ENCODE results near the gene TNFRSF8. TPM values are rescaled to one million over a fixed set of nuclear protein-coding genes. Genes with fewer than 3 reads are reported as not detected.
A peak's percentile ranks its signal among the peaks of the same experiment; 100 is the strongest.

Gene TNFRSF8
- total RNA-seq, 3 donors from 2014 or later (not counting 1 experiment from before 2014, with no cell fraction given), result 0.34 to 1.7 (median 0.50) TPM

DNA sequence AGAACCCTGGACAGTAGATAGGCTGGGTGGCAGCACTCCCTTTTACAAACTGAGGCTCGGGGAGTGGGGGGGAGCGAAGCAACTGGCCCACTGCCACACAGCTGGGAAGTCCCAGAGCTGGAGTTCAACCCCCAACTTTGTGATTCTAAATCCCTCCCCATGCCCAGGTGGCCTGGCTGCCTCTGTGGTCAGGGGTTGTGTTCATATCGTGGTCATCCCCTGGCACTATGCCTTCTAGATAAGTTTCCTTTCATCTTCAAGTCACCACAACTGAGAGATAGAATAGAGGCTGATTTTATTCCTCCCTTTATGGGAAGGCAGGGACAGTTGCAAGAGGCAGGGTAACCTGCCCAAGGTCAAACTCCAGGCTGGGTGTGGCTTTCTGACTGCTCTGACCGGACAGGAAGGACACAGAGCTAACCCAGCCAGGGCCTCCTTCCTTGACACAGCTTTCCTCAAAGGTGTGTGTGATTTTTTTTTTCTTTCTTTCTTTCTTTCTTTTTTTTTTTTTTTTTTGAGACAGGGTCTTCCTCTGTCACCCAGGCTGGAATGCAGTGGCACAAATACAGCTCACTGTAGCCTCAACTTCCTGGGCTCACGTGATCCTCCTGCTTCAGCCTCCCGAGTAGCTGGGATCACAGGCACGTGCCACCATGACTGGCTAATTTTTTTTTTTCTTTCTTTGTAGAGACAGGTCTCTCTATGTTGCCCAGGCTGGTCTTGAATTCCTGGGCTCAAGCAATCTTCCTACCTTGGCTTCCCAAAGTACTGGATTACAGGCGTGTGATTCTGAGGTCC lies 85.3 kb downstream of the TNFRSF8 start:
- H3K27ac ChIP-seq (ENCODE audit: low read length), result peak overlapping the region; percentile 94
- intact Hi-C loops (cut with micrococcal nuclease), result no loop called here
- WGBS (ENCODE audit: insufficient coverage), result 42% methylated on average over 8 of the region's 8 CpGs
- H3K27me3 Mint-ChIP-seq (ENCODE audit: low read depth in 2 of 2), result no peaks in the 10 kb centered on the region
- ATAC-seq (no peak), DNase-seq (peak in 1 of 2 donors; percentile 42)
- TF ChIP-seq, protein P1, sequence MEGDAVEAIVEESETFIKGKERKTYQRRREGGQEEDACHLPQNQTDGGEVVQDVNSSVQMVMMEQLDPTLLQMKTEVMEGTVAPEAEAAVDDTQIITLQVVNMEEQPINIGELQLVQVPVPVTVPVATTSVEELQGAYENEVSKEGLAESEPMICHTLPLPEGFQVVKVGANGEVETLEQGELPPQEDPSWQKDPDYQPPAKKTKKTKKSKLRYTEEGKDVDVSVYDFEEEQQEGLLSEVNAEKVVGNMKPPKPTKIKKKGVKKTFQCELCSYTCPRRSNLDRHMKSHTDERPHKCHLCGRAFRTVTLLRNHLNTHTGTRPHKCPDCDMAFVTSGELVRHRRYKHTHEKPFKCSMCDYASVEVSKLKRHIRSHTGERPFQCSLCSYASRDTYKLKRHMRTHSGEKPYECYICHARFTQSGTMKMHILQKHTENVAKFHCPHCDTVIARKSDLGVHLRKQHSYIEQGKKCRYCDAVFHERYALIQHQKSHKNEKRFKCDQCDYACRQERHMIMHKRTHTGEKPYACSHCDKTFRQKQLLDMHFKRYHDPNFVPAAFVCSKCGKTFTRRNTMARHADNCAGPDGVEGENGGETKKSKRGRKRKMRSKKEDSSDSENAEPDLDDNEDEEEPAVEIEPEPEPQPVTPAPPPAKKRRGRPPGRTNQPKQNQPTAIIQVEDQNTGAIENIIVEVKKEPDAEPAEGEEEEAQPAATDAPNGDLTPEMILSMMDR (IDR thresholded peaks at IDR 0.05), result no peak
- peak overlapping the region; percentile 98 for H3K27ac Mint-ChIP-seq
- no peak overlapping the region for H3K4me3 ChIP-seq (ENCODE audit: low read length)
- H3K4me3 Mint-ChIP-seq, result peak overlapping the region; percentile 76
- H3K36me3 ChIP-seq (ENCODE audit: control insufficient read depth, insufficient read depth, low read length), result no peaks in the 10 kb centered on the region
- peaks cover 91% of the 10 kb centered on the region for H3K4me1 ChIP-seq (ENCODE audit: control insufficient read depth, insufficient read depth, low read length)
- H3K36me3 Mint-ChIP-seq, result no peaks in the 10 kb centered on the region
- peaks cover 0 to 2% of the 10 kb centered on the region in 2 donors for H3K9me3 Mint-ChIP-seq
- H3K27me3 ChIP-seq (ENCODE audit: control insufficient read depth, insufficient read depth, low read length), result no peaks in the 10 kb centered on the region
- peaks cover 67 to 76% of the 10 kb centered on the region in 2 donors for H3K4me1 Mint-ChIP-seq
- H3K9me3 ChIP-seq (ENCODE audit: control insufficient read depth, insufficient read depth, low read length), result peaks cover 4% of the 10 kb centered on the region

- Histone ChIP-seq H3K36me3 (ENCODE audit: control insufficient read depth, insufficient read depth, low read length) (no peaks in the 10 kb centered on the region), H3K4me3 (ENCODE audit: low read length) (no peak overlapping the region), H3K27me3 (ENCODE audit: control insufficient read depth, insufficient read depth, low read length) (no peaks in the 10 kb centered on the region), H3K9me3 (ENCODE audit: control insufficient read depth, insufficient read depth, low read length) (peaks cover 4% of the 10 kb centered on the region), H3K4me1 (ENCODE audit: control insufficient read depth, insufficient read depth, low read length) (peaks cover 91% of the 10 kb centered on the region), H3K27ac (ENCODE audit: low read length) (peak overlapping the region; percentile 94)
- peaks cover 0 to 2% of the 10 kb centered on the region in 2 donors for H3K9me3 Mint-ChIP-seq
- intact Hi-C loops (cut with micrococcal nuclease), result no loop called here
- H3K4me3 Mint-ChIP-seq, result peak overlapping the region; percentile 76
- DNase-seq (peak in 1 of 2 donors; percentile 31), ATAC-seq (no peak)
- no peaks in the 10 kb centered on the region for H3K27me3 Mint-ChIP-seq (ENCODE audit: low read depth in 2 of 2)
- peak overlapping the region; percentile 98 for H3K27ac Mint-ChIP-seq
- no peaks in the 10 kb centered on the region for H3K36me3 Mint-ChIP-seq
- 78% methylated on average over 5 of the region's 5 CpGs for WGBS (ENCODE audit: insufficient coverage)
- TF ChIP-seq, protein P1 (IDR thresholded peaks at IDR 0.05), result no peak
- peaks cover 64 to 73% of the 10 kb centered on the region in 2 donors for H3K4me1 Mint-ChIP-seq
Observed at GRCh38 chr1:12148958-12149790, 86.1 kb downstream of the TNFRSF8 start.

- ATAC-seq (no peak), DNase-seq (no peak)
- TF ChIP-seq, protein P1 (IDR thresholded peaks at IDR 0.05), result no peak
- Mint-ChIP-seq H3K4me3 (peak overlapping the region; percentile 76), H3K36me3 (no peaks in the 10 kb centered on the region), H3K27me3 (ENCODE audit: low read depth in 2 of 2) (no peaks in the 10 kb centered on the region), H3K9me3 (peaks cover 0 to 2% of the 10 kb centered on the region in 2 donors), H3K27ac (peak overlapping the region; percentile 98), H3K4me1 (peaks cover 65 to 74% of the 10 kb centered on the region in 2 donors)
- Histone ChIP-seq H3K4me3 (ENCODE audit: low read length) (no peak overlapping the region), H3K9me3 (ENCODE audit: control insufficient read depth, insufficient read depth, low read length) (peaks cover 4% of the 10 kb centered on the region), H3K4me1 (ENCODE audit: control insufficient read depth, insufficient read depth, low read length) (peaks cover 89% of the 10 kb centered on the region), H3K27me3 (ENCODE audit: control insufficient read depth, insufficient read depth, low read length) (no peaks in the 10 kb centered on the region), H3K36me3 (ENCODE audit: control insufficient read depth, insufficient read depth, low read length) (no peaks in the 10 kb centered on the region), H3K27ac (ENCODE audit: low read length) (peak overlapping the region; percentile 94)
- WGBS (ENCODE audit: insufficient coverage), result 84% methylated on average over 6 of the region's 6 CpGs
- intact Hi-C loops (cut with micrococcal nuclease), result no loop called here
Observed at GRCh38 chr1:12149791-12150175, 86.7 kb downstream of the TNFRSF8 start.
